HG03457 (cell line): ENCODE results near the gene COBL.

Experiments used
- ATAC-seq: cut with Tn5 transposase; IDR thresholded peaks from one replicate; pipeline ENCODE4 v1.9.1; 2021; ENCODE audit warnings: moderate number of reproducible peaks; ENCODE audit not compliant: unreplicated experiment

Gene COBL

GRCh38 chr7:51126813-51127617, 189.6 kb downstream of the COBL start:
- no peak for ATAC-seq

GRCh38 chr7:51126324-51126723, 190.3 kb downstream of the COBL start:
- no peak for ATAC-seq

- no peak for ATAC-seq
Measured at GRCh38 chr7:51124321-51124720, 192.3 kb downstream of the COBL start.

- no peak for ATAC-seq
Measured at GRCh38 chr7:51123322-51124019, 193.1 kb downstream of the COBL start.

GRCh38 chr7:51121931-51122425, 194.6 kb downstream of the COBL start:
- no peak for ATAC-seq

GRCh38 chr7:51121036-51121790, 195.4 kb downstream of the COBL start:
- no peak for ATAC-seq

- no peak for ATAC-seq
Measured at GRCh38 chr7:51118628-51119027, 198.0 kb downstream of the COBL start.

- no peak for ATAC-seq
Measured at GRCh38 chr7:51114501-51114900, 202.1 kb downstream of the COBL start.

- no peak for ATAC-seq
Measured at GRCh38 chr7:51113962-51114361, 202.6 kb downstream of the COBL start.

GRCh38 chr7:51113560-51113959, 203.0 kb downstream of the COBL start:
- ATAC-seq = no peak

GRCh38 chr7:51111241-51111940, 205.2 kb downstream of the COBL start:
- no peak for ATAC-seq

GRCh38 chr7:51108134-51108533, 208.5 kb downstream of the COBL start:
- ATAC-seq = no peak

GRCh38 chr7:51104278-51104677, 212.3 kb downstream of the COBL start:
- no peak for ATAC-seq

- no peak for ATAC-seq
Measured at GRCh38 chr7:51103718-51104117, 212.9 kb downstream of the COBL start.

GRCh38 chr7:51102828-51103227, 213.8 kb downstream of the COBL start:
- ATAC-seq = no peak

GRCh38 chr7:51101111-51101757, 215.4 kb downstream of the COBL start:
- no peak for ATAC-seq

- ATAC-seq = no peak
Measured at GRCh38 chr7:51090411-51090810, 226.2 kb downstream of the COBL start.

GRCh38 chr7:51085034-51085692, 231.4 kb downstream of the COBL start:
- ATAC-seq = no peak

GRCh38 chr7:51084121-51084520, 232.5 kb downstream of the COBL start:
- no peak for ATAC-seq
